ENCODE data around the gene SAMD13. TPM values are rescaled to one million over a fixed set of nuclear protein-coding genes. Genes with fewer than 3 reads are reported as not detected.

The SAMD13 gene
- total and polyA plus RNA-seq, 2 of the 4 experiments (the other 2 are of a cell fraction) = 0.27 to 0.36 TPM

- H2BK20ac ChIP-seq (ENCODE audit: low read depth, low read length) = no peak overlapping the region
- H2AK9ac ChIP-seq (replicated peaks; ENCODE audit: low read depth, low read length, poor library complexity) = no peak overlapping the region
- H2BK15ac ChIP-seq (ENCODE audit: low read depth, low read length) = no peak overlapping the region
- peaks cover 4% of the 10 kb centered on the region for H3K4me1 ChIP-seq (ENCODE audit: control insufficient read depth, insufficient read depth, low read length)
- DNase-seq (no peak), ATAC-seq (ENCODE audit: low read depth) (no peak)
- no peak overlapping the region for H4K5ac ChIP-seq (ENCODE audit: low read depth, low read length)
- no peak overlapping the region for H2AFZ ChIP-seq (replicated peaks; ENCODE audit: low read length, poor library complexity)
- no peaks in the 10 kb centered on the region for H3K9me1 ChIP-seq (ENCODE audit: insufficient read depth, low read length)
- no peak overlapping the region for H3K4me2 ChIP-seq (ENCODE audit: low read depth, low read length)
- H3K4ac ChIP-seq (ENCODE audit: low read depth, low read length) = no peak overlapping the region
- no peak overlapping the region for H3K14ac ChIP-seq (replicated peaks; ENCODE audit: low read depth, low read length)
- H3K56ac ChIP-seq (ENCODE audit: extremely low read depth, insufficient read depth, low read length) = no peak overlapping the region
- H3K4me3 ChIP-seq (ENCODE audit: insufficient read depth, low read depth, low read length) = no peak overlapping the region
- TF ChIP-seq RAD21 (IDR thresholded peaks at IDR 0.05; ENCODE audit: low read length) = no peak
- no peak for TF ChIP-seq POLR2A (IDR thresholded peaks at IDR 0.05; ENCODE audit: low read depth, low read length)
- no peak for TF ChIP-seq CHD1 (IDR thresholded peaks at IDR 0.05; ENCODE audit: low read depth, low read length)
- TF ChIP-seq RCOR1 (IDR thresholded peaks at IDR 0.05; ENCODE audit: insufficient replicate concordance, low read length) = no peak
- no peak for TF ChIP-seq USF2 (IDR thresholded peaks at IDR 0.05; ENCODE audit: low read depth, low read length)
- TF ChIP-seq MXI1 (IDR thresholded peaks at IDR 0.05; ENCODE audit: borderline replicate concordance, low read depth, low read length) = no peak
- TF ChIP-seq MAFK (IDR thresholded peaks at IDR 0.05; ENCODE audit: low read depth, low read length) = no peak
- no peak for TF ChIP-seq CTCF (conservative IDR thresholded peaks at IDR 0.05; ENCODE audit: low read depth, low read length)
- no peak for TF ChIP-seq NFE2L2 (IDR thresholded peaks at IDR 0.05; ENCODE audit: low read depth, low read length)
- TF ChIP-seq BHLHE40 (IDR thresholded peaks at IDR 0.05; ENCODE audit: low read depth, low read length) = no peak
- CTCF ChIA-PET = no interaction called here
- H3K23ac ChIP-seq (ENCODE audit: low read depth, low read length) = no peak overlapping the region
- H2AK5ac ChIP-seq (ENCODE audit: low read depth, low read length) = no peak overlapping the region
- H3K9me3 ChIP-seq (ENCODE audit: control insufficient read depth, insufficient read depth, low read length) = peaks cover 2% of the 10 kb centered on the region; the same call in 1 of the 2 replicates
- WGBS, 2 experiments (ENCODE audit: extremely low coverage in 2 of 2, insufficient read length in 1 of 2) = no CpG with 5 or more reads among the region's 3 CpGs
- no peaks in the 10 kb centered on the region for H3K36me3 ChIP-seq (ENCODE audit: control insufficient read depth, insufficient read depth, low read length)
- dilution Hi-C loops (cut with HindIII; ENCODE audit: low sequenced_read_pairs, unreplicated experiment) (no loop called here), intact Hi-C loops (cut with micrococcal nuclease) (no loop called here), in situ Hi-C loops (cut with MboI; ENCODE audit: low sequenced_read_pairs) (no loop called here)
- H2BK5ac ChIP-seq (ENCODE audit: low read depth, low read length, poor library complexity, severe bottlenecking) = no peak overlapping the region
- H4K91ac ChIP-seq (ENCODE audit: insufficient read depth, low read depth, low read length) = no peak overlapping the region
- BruUV-seq (replicated peaks) = no TSS peak
- no peaks in the 10 kb centered on the region for H3K79me1 ChIP-seq (ENCODE audit: low read depth in 1 of 2, low read length in 2 of 2)
- H3K27ac ChIP-seq (ENCODE audit: insufficient read depth, low read length) = no peak overlapping the region
- no peak overlapping the region for H3K9ac ChIP-seq (ENCODE audit: low read depth, low read length)
- no peak overlapping the region for H4K8ac ChIP-seq (ENCODE audit: low read depth in 2 of 2, low read length in 2 of 2)
- no peaks in the 10 kb centered on the region for H3K27me3 ChIP-seq (ENCODE audit: control insufficient read depth, insufficient read depth, low read length)
- no peaks in the 10 kb centered on the region for H4K20me1 ChIP-seq (ENCODE audit: insufficient read depth, low read length)
- POLR2A ChIA-PET (ENCODE audit: unreplicated experiment) = no interaction called here
- H2BK120ac ChIP-seq (ENCODE audit: low read depth, low read length) = no peak overlapping the region
- no peak overlapping the region for H3K18ac ChIP-seq (ENCODE audit: low read depth, low read length)
Measured at GRCh38 chr1:84355556-84355955, 54.0 kb downstream of the SAMD13 start.
